Neural cell (in vitro differentiated cells): ENCODE results near the gene MZF1. TPM values are rescaled to one million over a fixed set of nuclear protein-coding genes. Genes with fewer than 3 reads are reported as not detected.
"Not testable (repeated sequence)": the region's sequence is repeated elsewhere in the genome, so short reads cannot be mapped to it uniquely, and the experiment has no call there.

Experiments
- H2AFZ ChIP-seq: fragments of 200-600, 300-800 bp; sonication (generic), shearing (Covaris generic); 2 replicates; pipeline ENCODE4 v1.6.0; 2014; ENCODE audit warnings: low read depth, mild to moderate bottlenecking, antibody characterized with exemption, low read length, moderate library complexity
- H3F3A ChIP-seq: fragments of 200-600 bp; shearing (Covaris generic); 2 replicates; pipeline ENCODE4 v1.6.1; 2016; ENCODE audit warnings: mild to moderate bottlenecking, moderate library complexity, mixed read lengths, antibody characterized with exemption, low read length; ENCODE audit not compliant: insufficient read depth, poor library complexity, severe bottlenecking
- H3K27ac ChIP-seq: fragments of 200-600, 300-800 bp; sonication (generic), shearing (Covaris generic); 2 replicates; pipeline ENCODE4 v1.5.1; 2014; ENCODE audit warnings: mild to moderate bottlenecking, low read length, moderate library complexity
- H3K27me3 ChIP-seq: fragments of 300-800, 200-600 bp; sonication (generic), shearing (Covaris generic); 2 replicates; pipeline ENCODE4 v1.6.0; 2014; ENCODE audit warnings: mild to moderate bottlenecking, low read depth, low read length, moderate library complexity; ENCODE audit not compliant: insufficient read depth
- H3K36me3 ChIP-seq: fragments of 300-800, 200-600 bp; sonication (generic), shearing (Covaris generic); 2 replicates; pipeline ENCODE4 v1.5.1; 2014; ENCODE audit warnings: mild to moderate bottlenecking, antibody characterized with exemption, low read length, moderate library complexity; ENCODE audit not compliant: insufficient read depth
- H3K4me2 ChIP-seq: fragments of 300-800, 200-600 bp; sonication (generic), shearing (Covaris generic); 2 replicates; pipeline ENCODE4 v1.6.0; 2014; ENCODE audit warnings: mild to moderate bottlenecking, low read length
- H3K4me3 ChIP-seq: fragments of 300-800, 200-600 bp; sonication (generic), shearing (Covaris generic); 2 replicates; pipeline ENCODE4 v1.5.1; 2014; ENCODE audit warnings: mild to moderate bottlenecking, low read length, moderate library complexity
- H3K79me2 ChIP-seq: fragments of 200-600 bp; shearing (Covaris generic); replicated peaks from 2 replicates; pipeline ENCODE4 v1.6.0; 2014; ENCODE audit warnings: mild to moderate bottlenecking, low read length, moderate library complexity; ENCODE audit not compliant: insufficient read depth
- H3K9ac ChIP-seq: fragments of 300-800, 200-600 bp; sonication (generic), shearing (Covaris generic); 2 replicates; pipeline ENCODE4 v1.6.1; 2016; ENCODE audit warnings: mild to moderate bottlenecking, low read length, mixed read lengths
- H3K9me2 ChIP-seq: fragments of 200-600 bp; shearing (Covaris generic); 2 replicates; pipeline ENCODE4 v1.6.1; 2016; ENCODE audit warnings: mild to moderate bottlenecking, low read length, mixed read lengths; ENCODE audit not compliant: insufficient read depth
- H3K9me3 ChIP-seq: fragments of 200-600, 300-800 bp; sonication (generic), shearing (Covaris generic); 2 replicates; pipeline ENCODE4 v1.6.1; 2016; ENCODE audit warnings: mild to moderate bottlenecking, mixed run types, low read length, moderate library complexity, mixed read lengths
- H4K20me1 ChIP-seq: fragments of 200-600 bp; shearing (Covaris generic); 2 replicates; pipeline ENCODE4 v1.6.1; 2016; ENCODE audit warnings: mild to moderate bottlenecking, mixed run types; ENCODE audit not compliant: insufficient read depth
- CTCF ChIP-seq: fragments of 450-650 bp; IDR thresholded peaks from 2 replicates; pipeline ENCODE4 v1.5.1; 2014; ENCODE audit warnings: antibody characterized with exemption, mild to moderate bottlenecking, moderate library complexity; ENCODE audit not compliant: poor library complexity, severe bottlenecking
- EP300 ChIP-seq: fragments of 450-650 bp; conservative IDR thresholded peaks from 2 replicates; pipeline ENCODE4 v1.6.1; 2014; ENCODE audit warnings: antibody characterized with exemption, mild to moderate bottlenecking, moderate library complexity; ENCODE audit not compliant: poor library complexity, severe bottlenecking
- EZH2 ChIP-seq: fragments of 200-600, 300-800 bp; shearing (Covaris generic), sonication (generic); IDR thresholded peaks from 2 replicates; pipeline ENCODE4 v1.6.1; 2014; ENCODE audit warnings: antibody characterized with exemption, low read length, borderline replicate concordance, mild to moderate bottlenecking; ENCODE audit not compliant: insufficient read depth, poor library complexity, severe bottlenecking
- MXI1 ChIP-seq: fragments of 450-650 bp; conservative IDR thresholded peaks from 2 replicates; pipeline ENCODE4 v1.6.1; 2014; ENCODE audit warnings: antibody characterized with exemption, mild to moderate bottlenecking; ENCODE audit not compliant: poor library complexity, severe bottlenecking
- POLR2AphosphoS5 ChIP-seq: IDR thresholded peaks from 2 replicates; pipeline ENCODE4 v1.6.1; 2012
- RAD21 ChIP-seq: fragments of 450-650 bp; conservative IDR thresholded peaks from 2 replicates; pipeline ENCODE4 v1.6.1; 2014; ENCODE audit warnings: antibody characterized with exemption, mild to moderate bottlenecking, moderate library complexity
- SMC3 ChIP-seq: fragments of 450-650 bp; conservative IDR thresholded peaks from 2 replicates; pipeline ENCODE4 v1.6.1; 2014; ENCODE audit warnings: antibody characterized with exemption, mild to moderate bottlenecking, moderate library complexity; ENCODE audit not compliant: poor library complexity
- TAF1 ChIP-seq: IDR thresholded peaks from 2 replicates; pipeline ENCODE4 v1.6.1; 2012; ENCODE audit warnings: low read depth
- polyA plus RNA-seq: library from polyadenylated mRNA; depleted of rRNA; stranded (reverse); fragments of >200 nt; gene quantifications from 2 replicates; pipeline ENCODE4 v1.2.3, GENCODE V29; 2014
- TF ChIP-seq, protein P1 (sequence below): IDR thresholded peaks from 2 replicates; pipeline ENCODE4 v1.6.1; 2012; ENCODE audit warnings: borderline replicate concordance

MZF1 gene
- polyA plus RNA-seq, 1 donor from 2014 or later = 74.6 TPM

GRCh38 chr19:58578012-58578925, 5.1 kb upstream of the MZF1 start:
- Histone ChIP-seq H3K9ac (no peak overlapping the region), H3K4me3 (no peak overlapping the region), H3K9me3 (no peaks in the 10 kb centered on the region), H3K27ac (no peak overlapping the region), H4K20me1 (no peaks in the 10 kb centered on the region), H3K79me2 (peaks cover 28% of the 10 kb centered on the region), H3K4me2 (no peak overlapping the region), H3K36me3 (no peaks in the 10 kb centered on the region), H3F3A (no peaks in the 10 kb centered on the region), H3K27me3 (no peaks in the 10 kb centered on the region), H3K9me2 (no peaks in the 10 kb centered on the region), H2AFZ (no peak overlapping the region)
- TF ChIP-seq CTCF (no peak), RAD21 (no peak), EZH2 (no peak), MXI1 (no peak), TAF1 (no peak), POLR2AphosphoS5 (no peak), EP300 (no peak), SMC3 (no peak)
- TF ChIP-seq, protein P1, sequence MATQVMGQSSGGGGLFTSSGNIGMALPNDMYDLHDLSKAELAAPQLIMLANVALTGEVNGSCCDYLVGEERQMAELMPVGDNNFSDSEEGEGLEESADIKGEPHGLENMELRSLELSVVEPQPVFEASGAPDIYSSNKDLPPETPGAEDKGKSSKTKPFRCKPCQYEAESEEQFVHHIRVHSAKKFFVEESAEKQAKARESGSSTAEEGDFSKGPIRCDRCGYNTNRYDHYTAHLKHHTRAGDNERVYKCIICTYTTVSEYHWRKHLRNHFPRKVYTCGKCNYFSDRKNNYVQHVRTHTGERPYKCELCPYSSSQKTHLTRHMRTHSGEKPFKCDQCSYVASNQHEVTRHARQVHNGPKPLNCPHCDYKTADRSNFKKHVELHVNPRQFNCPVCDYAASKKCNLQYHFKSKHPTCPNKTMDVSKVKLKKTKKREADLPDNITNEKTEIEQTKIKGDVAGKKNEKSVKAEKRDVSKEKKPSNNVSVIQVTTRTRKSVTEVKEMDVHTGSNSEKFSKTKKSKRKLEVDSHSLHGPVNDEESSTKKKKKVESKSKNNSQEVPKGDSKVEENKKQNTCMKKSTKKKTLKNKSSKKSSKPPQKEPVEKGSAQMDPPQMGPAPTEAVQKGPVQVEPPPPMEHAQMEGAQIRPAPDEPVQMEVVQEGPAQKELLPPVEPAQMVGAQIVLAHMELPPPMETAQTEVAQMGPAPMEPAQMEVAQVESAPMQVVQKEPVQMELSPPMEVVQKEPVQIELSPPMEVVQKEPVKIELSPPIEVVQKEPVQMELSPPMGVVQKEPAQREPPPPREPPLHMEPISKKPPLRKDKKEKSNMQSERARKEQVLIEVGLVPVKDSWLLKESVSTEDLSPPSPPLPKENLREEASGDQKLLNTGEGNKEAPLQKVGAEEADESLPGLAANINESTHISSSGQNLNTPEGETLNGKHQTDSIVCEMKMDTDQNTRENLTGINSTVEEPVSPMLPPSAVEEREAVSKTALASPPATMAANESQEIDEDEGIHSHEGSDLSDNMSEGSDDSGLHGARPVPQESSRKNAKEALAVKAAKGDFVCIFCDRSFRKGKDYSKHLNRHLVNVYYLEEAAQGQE = no peak

GRCh38 chr19:58577581-58577980, 4.4 kb upstream of the MZF1 start:
- H3K36me3 ChIP-seq, H3F3A ChIP-seq, H4K20me1 ChIP-seq, H3K27ac ChIP-seq, H3K9me3 ChIP-seq, H2AFZ ChIP-seq, H3K4me2 ChIP-seq, H3K4me3 ChIP-seq, H3K9me2 ChIP-seq, H3K27me3 ChIP-seq, H3K9ac ChIP-seq: not testable (repeated sequence)
- H3K79me2 ChIP-seq = peaks cover 28% of the 10 kb centered on the region
